K562 (cell line): Measurements from ENCODE around the gene NDUFA6.

Experiments used
- CHD2 ChIP-seq: IDR thresholded peaks from 2 replicates; pipeline ENCODE4 v1.6.1; 2011; ENCODE audit warnings: low read depth, low read length
- CTCF ChIP-seq, 3 experiments: IDR thresholded peaks in 2 of 3; conservative IDR thresholded peaks in 1 of 3; 2 replicates each; pipeline ENCODE4 v1.5.1; 2011 to 2012; ENCODE audit warnings: low read length in 3 of 3, mild to moderate bottlenecking in 3 of 3, control low read depth in 2 of 3, improper control_type of control experiment in 1 of 3, inconsistent platforms in 1 of 3, low read depth in 1 of 3, mixed read lengths in 1 of 3, moderate library complexity in 1 of 3; ENCODE audit not compliant: insufficient read depth in 2 of 3
- E2F1 ChIP-seq: sonication (generic); formaldehyde crosslinking; IDR thresholded peaks from 2 replicates; pipeline ENCODE4 v1.8.1; 2023; ENCODE audit warnings: mild to moderate bottlenecking, missing genetic modification reagents, moderate library complexity
- EHMT2 ChIP-seq: fragments of 450-650 bp; IDR thresholded peaks from 2 replicates; pipeline ENCODE4 v1.6.1; 2018; ENCODE audit warnings: antibody characterized with exemption
- ELK1 ChIP-seq: sonication (generic); formaldehyde crosslinking; IDR thresholded peaks from 2 replicates; pipeline ENCODE4 v1.8.1; 2022; ENCODE audit warnings: missing genetic modification reagents
- EZH2 ChIP-seq: IDR thresholded peaks from 2 replicates; pipeline ENCODE4 v1.6.1; 2012; ENCODE audit warnings: low read depth, mild to moderate bottlenecking, inconsistent platforms, low read length, borderline replicate concordance
- IRF2 ChIP-seq: sonication (generic); formaldehyde crosslinking; IDR thresholded peaks from 2 replicates; pipeline ENCODE4 v1.8.1; 2022; ENCODE audit warnings: mild to moderate bottlenecking, missing genetic modification reagents
- RNF219 ChIP-seq: fragments of 250-450 bp; sonication (Bioruptor Pico); IDR thresholded peaks from 2 replicates; pipeline ENCODE4 v1.5.0; 2022; ENCODE audit warnings: mild to moderate bottlenecking
- SREBF2 ChIP-seq: sonication (generic); formaldehyde crosslinking; IDR thresholded peaks from 2 replicates; pipeline ENCODE4 v1.4.0; 2020; ENCODE audit warnings: mild to moderate bottlenecking, missing genetic modification reagents
- U2AF1 ChIP-seq: fragments of 200-400 bp; formaldehyde crosslinking; optimal IDR thresholded peaks from 2 replicates; pipeline ENCODE3; 2017; ENCODE audit warnings: mild to moderate bottlenecking, low read depth, low read length, moderate library complexity
- ZNF239 ChIP-seq: fragments of 250-450 bp; sonication (Bioruptor Pico); IDR thresholded peaks from 2 replicates; pipeline ENCODE4 v1.4.0; 2020; ENCODE audit warnings: mild to moderate bottlenecking
- ZNF407 ChIP-seq: fragments of 450-650 bp; IDR thresholded peaks from 2 replicates; pipeline ENCODE4 v1.6.1; 2016; ENCODE audit warnings: low read depth

- TF ChIP-seq CTCF (IDR thresholded peaks at IDR 0.05 in 2 of 3, conservative IDR thresholded peaks at IDR 0.05 in 1 of 3; ENCODE audit: insufficient read depth in 2 of 3, low read depth in 1 of 3, low read length in 3 of 3): no peak
- no peak for TF ChIP-seq ZNF239 (CRISPR knock-in tag)
- TF ChIP-seq EZH2: no peak
- no peak for TF ChIP-seq CHD2
- TF ChIP-seq ELK1: no peak
- TF ChIP-seq E2F1: no peak
- TF ChIP-seq SREBF2 (CRISPR knock-in tag): no peak
- TF ChIP-seq ZNF407: no peak
- no peak for TF ChIP-seq EHMT2
- TF ChIP-seq RNF219 (CRISPR knock-in tag): no peak
- no peak for TF ChIP-seq U2AF1
- TF ChIP-seq IRF2 (CRISPR knock-in tag): no peak
Measured at GRCh38 chr22:42064629-42065028, 25.9 kb downstream of the NDUFA6 start.
